DND-41 (cell line): ENCODE results near the gene HEXIM2.
A peak's percentile ranks its signal among the peaks of the same experiment; 100 is the strongest.

ENCODE experiments used
- ATAC-seq: fragments of 200-7000 bp; cut with Tn5 transposase; 3 replicates; pipeline ENCODE4 v1.9.1; 2021; ENCODE audit warnings: low read depth; ENCODE audit not compliant: insufficient read depth
- DNase-seq: peaks from one replicate; pipeline ENCODE4 v3.0.0-alpha.2; 2020
- H2AFZ ChIP-seq: 2 replicates; pipeline ENCODE4 v1.6.0; 2012; ENCODE audit warnings: low read depth, low read length
- H3K27ac ChIP-seq: 2 replicates; pipeline ENCODE4 v1.5.1; 2012; ENCODE audit warnings: low read length, inconsistent platforms
- H3K27me3 ChIP-seq: fragments of 200-600 bp; sonication (generic); 2 replicates; pipeline ENCODE4 v1.6.0; 2012; ENCODE audit warnings: low read length, mild to moderate bottlenecking, inconsistent platforms; ENCODE audit not compliant: insufficient read depth, poor library complexity
- H3K36me3 ChIP-seq: 2 replicates; pipeline ENCODE4 v1.5.1; 2012; ENCODE audit warnings: low read length, inconsistent platforms; ENCODE audit not compliant: insufficient read depth
- H3K4me1 ChIP-seq: 2 replicates; pipeline ENCODE4 v1.5.1; 2012; ENCODE audit warnings: mild to moderate bottlenecking, low read length; ENCODE audit not compliant: insufficient read depth
- H3K4me2 ChIP-seq: 2 replicates; pipeline ENCODE4 v1.6.0; 2012; ENCODE audit warnings: mild to moderate bottlenecking, moderate library complexity, low read length, inconsistent platforms; ENCODE audit not compliant: insufficient read depth
- H3K4me3 ChIP-seq, 2 experiments: fragments of 200-600 bp in 1 of 2; shearing (Covaris generic) in 1 of 2; 2 replicates each; pipeline ENCODE4 v1.5.1; 2012 to 2016; ENCODE audit warnings: inconsistent platforms in 2 of 2, low read length in 2 of 2, mild to moderate bottlenecking in 2 of 2, low read depth in 1 of 2, moderate library complexity in 1 of 2
- H3K79me2 ChIP-seq: 2 replicates; pipeline ENCODE4 v1.6.0; 2012; ENCODE audit warnings: low read length, inconsistent platforms; ENCODE audit not compliant: insufficient read depth
- H3K9ac ChIP-seq: 2 replicates; pipeline ENCODE4 v1.6.0; 2012; ENCODE audit warnings: low read depth, mild to moderate bottlenecking, inconsistent platforms, low read length, moderate library complexity
- H3K9me3 ChIP-seq: 2 replicates; pipeline ENCODE4 v1.5.1; 2012; ENCODE audit warnings: low read length, moderate library complexity, mild to moderate bottlenecking, inconsistent platforms; ENCODE audit not compliant: insufficient read depth, severe bottlenecking
- H4K20me1 ChIP-seq: 2 replicates; pipeline ENCODE4 v1.6.0; 2012; ENCODE audit warnings: low read length; ENCODE audit not compliant: insufficient read depth
- CTCF ChIP-seq: IDR thresholded peaks from 2 replicates; pipeline ENCODE4 v1.5.1; 2012; ENCODE audit warnings: borderline replicate concordance, low read length, moderate library complexity, mild to moderate bottlenecking; ENCODE audit not compliant: poor library complexity, severe bottlenecking; ENCODE audit errors: extremely low read depth
- EZH2 ChIP-seq: IDR thresholded peaks from 3 replicates; pipeline ENCODE4 v1.6.1; 2012; ENCODE audit warnings: borderline replicate concordance, low read depth, mild to moderate bottlenecking, moderate library complexity, low read length, inconsistent platforms; ENCODE audit not compliant: severe bottlenecking

HEXIM2 gene

GRCh38 chr17:45146890-45147580 is 14.6 kb upstream of the HEXIM2 start:
- no peaks in the 10 kb centered on the region for H3K27me3 ChIP-seq
- H3K4me1 ChIP-seq, result peaks cover 38% of the 10 kb centered on the region
- peak overlapping the region; percentile 91 for H2AFZ ChIP-seq
- H4K20me1 ChIP-seq, result peaks cover 22% of the 10 kb centered on the region; the same call in 1 of the 2 replicates
- peak overlapping the region; percentile 99 for H3K27ac ChIP-seq
- no peaks in the 10 kb centered on the region; the same call in 1 of the 2 replicates for H3K36me3 ChIP-seq
- TF ChIP-seq CTCF (no peak), EZH2 (no peak)
- peak overlapping the region; percentile 94 for H3K4me2 ChIP-seq
- DNase-seq (peak; percentile 84), ATAC-seq (peak; percentile 22)
- peak overlapping the region; percentile 96 for H3K9ac ChIP-seq
- no peaks in the 10 kb centered on the region for H3K9me3 ChIP-seq
- peak overlapping the region; percentile 82 to 83; a peak in 3 of 4 replicates for H3K4me3 ChIP-seq
- H3K79me2 ChIP-seq, result peaks cover 47% of the 10 kb centered on the region

GRCh38 chr17:45147581-45148182 is 14.0 kb upstream of the HEXIM2 start:
- TF ChIP-seq CTCF, result no peak
- no peak for TF ChIP-seq EZH2
- Histone ChIP-seq H3K4me3 (peak overlapping the region; percentile 82 to 83), H3K36me3 (no peaks in the 10 kb centered on the region; the same call in 1 of the 2 replicates), H3K27ac (peak overlapping the region; percentile 99), H3K9ac (peak overlapping the region; percentile 96), H3K79me2 (peaks cover 47% of the 10 kb centered on the region), H3K9me3 (no peaks in the 10 kb centered on the region), H3K4me2 (peak overlapping the region; percentile 94), H3K4me1 (peaks cover 38% of the 10 kb centered on the region), H2AFZ (peak overlapping the region; percentile 91), H4K20me1 (peaks cover 22% of the 10 kb centered on the region; the same call in 1 of the 2 replicates), H3K27me3 (no peaks in the 10 kb centered on the region)
- ATAC-seq, result peak; percentile 41
- DNase-seq, result peak; percentile 87

- Histone ChIP-seq H4K20me1 (peaks cover 22% of the 10 kb centered on the region; the same call in 1 of the 2 replicates), H3K79me2 (peaks cover 50% of the 10 kb centered on the region), H2AFZ (peak within 1 kb of the TSS; percentile 91), H3K27me3 (no peaks in the 10 kb centered on the region), H3K9ac (peak within 1 kb of the TSS; percentile 96), H3K4me2 (peak within 1 kb of the TSS; percentile 94), H3K4me3 (peak within 1 kb of the TSS; percentile 82 to 86), H3K4me1 (peaks cover 38% of the 10 kb centered on the region), H3K36me3 (no peaks in the 10 kb centered on the region; the same call in 1 of the 2 replicates), H3K9me3 (no peaks in the 10 kb centered on the region), H3K27ac (peak within 1 kb of the TSS; percentile 99)
- ATAC-seq, result peak; percentile 81
- peak; percentile 99 for DNase-seq
- no peak for TF ChIP-seq EZH2
- TF ChIP-seq CTCF, result no peak
Measured at GRCh38 chr17:45148183-45149036, 13.3 kb upstream of the HEXIM2 start, which contains the start of gene HEXIM1. Gene HEXIM1, plus strand, starts transcription at chr17:45148475. Its CDS starts 716 bp downstream, at chr17:45149191.
